Bronchial epithelial cell (primary cell): ENCODE measurements around the gene KLC1. TPM values are rescaled to one million over a fixed set of nuclear protein-coding genes. Genes with fewer than 3 reads are reported as not detected.

Source experiments
- DNase-seq: peaks from one replicate; pipeline ENCODE4 v3.0.0-alpha.2; 2010; ENCODE audit warnings: low read depth
- FAIRE-seq: peaks from 2 replicates; lab custom pipeline; 2011; peaks lifted over from hg19 to GRCh38; lab: Jason Lieb, UNC
- H3K27me3 ChIP-seq: 2 replicates; pipeline ENCODE4 v1.5.1; 2011; ENCODE audit warnings: low read length; ENCODE audit not compliant: control insufficient read depth, insufficient read depth
- H3K36me3 ChIP-seq: 2 replicates; pipeline ENCODE4 v1.5.1; 2011; ENCODE audit warnings: low read length; ENCODE audit not compliant: control insufficient read depth, insufficient read depth
- H3K4me3 ChIP-seq: 2 replicates; pipeline ENCODE4 v1.5.1; 2011; ENCODE audit warnings: mild to moderate bottlenecking, low read depth, low read length, control low read depth
- total RNA-seq: library from RNA; depleted of rRNA; stranded (reverse); fragments of >200 nt; gene quantifications from 2 replicates; pipeline ENCODE4 v1.2.1, GENCODE V29; 2014
- TF ChIP-seq, protein P1 (sequence below): IDR thresholded peaks from 2 replicates; pipeline ENCODE4 v1.5.1; 2011; ENCODE audit warnings: mild to moderate bottlenecking, moderate library complexity, low read length, control low read depth, inconsistent platforms; ENCODE audit not compliant: insufficient read depth, severe bottlenecking

KLC1 gene
- total RNA-seq, 1 donor from 2014 or later = 249 TPM

DNA sequence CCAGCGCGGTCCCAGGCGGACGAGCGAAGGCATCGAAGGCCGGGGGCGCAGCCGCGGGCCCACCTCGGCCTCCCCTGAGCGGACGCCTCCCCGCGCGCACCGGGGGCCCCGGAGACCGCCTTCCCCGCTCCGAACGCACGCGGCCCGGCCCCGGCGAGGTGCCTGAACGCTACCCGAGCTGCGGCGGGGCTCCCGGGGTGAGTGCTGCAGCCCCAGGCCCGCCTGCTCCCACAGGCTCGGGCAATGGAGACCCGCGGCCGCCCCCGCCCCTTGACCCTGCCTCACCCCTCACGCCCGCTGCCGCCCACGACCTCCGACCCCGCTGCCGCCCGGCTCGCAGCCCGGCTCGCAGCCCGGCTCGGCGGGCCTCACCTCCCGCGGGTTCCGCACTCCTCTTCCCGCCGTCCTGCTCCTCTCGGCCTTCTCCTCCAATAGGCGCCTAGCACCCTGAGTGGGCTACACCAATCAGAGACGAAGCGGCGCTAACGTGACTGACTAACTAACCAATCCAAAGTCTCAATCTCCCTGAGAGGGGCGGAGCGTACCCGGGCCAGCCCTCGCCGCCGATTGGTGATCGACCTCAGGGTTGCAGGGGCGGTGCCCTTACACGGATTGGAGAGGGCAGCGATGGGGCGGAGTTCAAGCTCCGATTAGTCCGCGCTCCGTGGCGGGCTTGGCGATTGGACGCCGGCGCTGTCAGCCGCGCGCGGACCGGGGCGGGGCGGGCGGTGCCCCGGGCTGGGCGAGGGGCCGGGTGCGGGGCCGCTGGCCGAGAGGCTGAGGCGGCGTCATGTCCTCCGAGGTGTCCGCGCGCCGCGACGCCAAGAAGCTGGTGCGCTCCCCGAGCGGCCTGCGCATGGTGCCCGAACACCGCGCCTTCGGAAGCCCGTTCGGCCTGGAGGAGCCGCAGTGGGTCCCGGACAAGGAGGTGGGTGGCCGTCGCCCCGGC lies 86.3 kb downstream of the KLC1 start, which contains the start of the genes XRCC3 and ZFYVE21:
Gene XRCC3, minus strand, starts transcription at position 400 of the 949 bp plus-strand sequence. CDS start 4,364 bp downstream, outside the sequence.
Gene ZFYVE21, plus strand, starts transcription at position 759 of the 949 bp plus-strand sequence. Its CDS starts 32 bp downstream, at position 791.
- TF ChIP-seq, protein P1, sequence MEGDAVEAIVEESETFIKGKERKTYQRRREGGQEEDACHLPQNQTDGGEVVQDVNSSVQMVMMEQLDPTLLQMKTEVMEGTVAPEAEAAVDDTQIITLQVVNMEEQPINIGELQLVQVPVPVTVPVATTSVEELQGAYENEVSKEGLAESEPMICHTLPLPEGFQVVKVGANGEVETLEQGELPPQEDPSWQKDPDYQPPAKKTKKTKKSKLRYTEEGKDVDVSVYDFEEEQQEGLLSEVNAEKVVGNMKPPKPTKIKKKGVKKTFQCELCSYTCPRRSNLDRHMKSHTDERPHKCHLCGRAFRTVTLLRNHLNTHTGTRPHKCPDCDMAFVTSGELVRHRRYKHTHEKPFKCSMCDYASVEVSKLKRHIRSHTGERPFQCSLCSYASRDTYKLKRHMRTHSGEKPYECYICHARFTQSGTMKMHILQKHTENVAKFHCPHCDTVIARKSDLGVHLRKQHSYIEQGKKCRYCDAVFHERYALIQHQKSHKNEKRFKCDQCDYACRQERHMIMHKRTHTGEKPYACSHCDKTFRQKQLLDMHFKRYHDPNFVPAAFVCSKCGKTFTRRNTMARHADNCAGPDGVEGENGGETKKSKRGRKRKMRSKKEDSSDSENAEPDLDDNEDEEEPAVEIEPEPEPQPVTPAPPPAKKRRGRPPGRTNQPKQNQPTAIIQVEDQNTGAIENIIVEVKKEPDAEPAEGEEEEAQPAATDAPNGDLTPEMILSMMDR = no peak
- DNase-seq (peak; percentile 95), FAIRE-seq (no peak)
- Histone ChIP-seq H3K4me3 (peak within 1 kb of the TSS; percentile 79), H3K36me3 (peaks cover 10% of the 10 kb centered on the region), H3K27me3 (no peaks in the 10 kb centered on the region)

DNA sequence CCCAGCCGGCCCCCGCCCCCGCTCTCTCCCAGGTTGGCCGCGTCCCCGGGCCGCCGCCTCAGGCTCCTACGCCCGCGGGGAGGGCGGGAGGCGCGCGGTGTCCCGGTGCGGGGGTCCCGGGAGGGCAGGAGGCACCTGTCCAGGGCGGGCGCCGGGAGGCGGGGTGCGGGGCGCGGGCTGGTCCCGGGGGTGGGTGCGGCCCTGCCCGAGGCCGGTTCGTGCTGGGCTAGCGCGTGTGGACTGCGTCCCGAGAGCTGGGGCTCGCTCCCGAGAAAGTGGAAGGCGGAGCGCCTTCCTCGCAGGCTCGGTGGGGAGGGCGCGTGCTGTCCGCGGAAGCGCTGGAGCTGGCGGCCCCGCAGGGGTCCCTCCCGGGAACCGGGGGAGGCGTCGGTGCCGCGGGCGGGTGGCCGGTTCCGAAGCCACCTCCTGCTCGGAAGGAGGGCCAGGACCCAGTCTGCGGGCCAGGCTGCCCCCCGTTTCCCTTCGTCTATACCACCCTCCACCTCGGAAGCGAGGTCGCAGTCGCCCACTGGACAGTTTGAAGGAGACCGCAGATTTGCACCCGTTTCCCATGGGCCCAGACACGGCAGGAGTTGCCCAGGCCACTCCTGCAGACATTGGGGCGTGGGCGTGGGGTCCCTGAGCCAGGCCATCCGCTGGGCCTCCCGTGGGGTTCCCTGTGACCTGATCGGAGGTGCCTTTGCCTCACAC lies 87.2 kb downstream of the KLC1 start:
- no peak for FAIRE-seq
- no peak for DNase-seq
- Histone ChIP-seq H3K4me3 (peak overlapping the region; percentile 79), H3K36me3 (peaks cover 10% of the 10 kb centered on the region), H3K27me3 (no peaks in the 10 kb centered on the region)
- TF ChIP-seq, protein P1 = no peak

DNA sequence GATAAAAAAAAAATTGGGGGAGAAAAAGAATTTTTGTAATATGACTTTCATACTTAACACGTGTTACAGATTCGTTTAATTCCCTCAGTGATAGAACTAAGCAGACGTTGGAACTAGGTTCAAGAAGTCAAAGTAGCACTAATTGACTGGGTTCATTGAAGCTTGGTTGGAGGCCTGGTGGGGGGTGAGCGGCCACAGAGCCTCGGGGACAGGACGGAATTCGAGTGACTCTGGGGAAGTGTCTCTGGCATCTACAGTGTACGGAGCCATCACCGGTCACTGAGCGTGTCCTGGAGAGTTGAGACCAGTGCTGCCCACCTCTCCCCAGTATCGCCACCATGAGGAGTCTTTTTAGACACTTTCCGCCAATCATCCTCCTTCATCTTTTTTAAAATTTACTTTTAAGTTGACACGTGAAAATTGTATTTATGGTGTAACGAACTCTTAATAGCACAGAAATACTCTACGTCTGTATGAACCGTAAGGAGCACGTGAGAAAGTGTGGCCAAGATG lies 87.9 kb downstream of the KLC1 start:
- H3K27me3 ChIP-seq = no peaks in the 10 kb centered on the region
- no peak for FAIRE-seq
- TF ChIP-seq, protein P1 = no peak
- DNase-seq = no peak
- H3K4me3 ChIP-seq = peak overlapping the region; percentile 79
- H3K36me3 ChIP-seq = peaks cover 10% of the 10 kb centered on the region

DNA sequence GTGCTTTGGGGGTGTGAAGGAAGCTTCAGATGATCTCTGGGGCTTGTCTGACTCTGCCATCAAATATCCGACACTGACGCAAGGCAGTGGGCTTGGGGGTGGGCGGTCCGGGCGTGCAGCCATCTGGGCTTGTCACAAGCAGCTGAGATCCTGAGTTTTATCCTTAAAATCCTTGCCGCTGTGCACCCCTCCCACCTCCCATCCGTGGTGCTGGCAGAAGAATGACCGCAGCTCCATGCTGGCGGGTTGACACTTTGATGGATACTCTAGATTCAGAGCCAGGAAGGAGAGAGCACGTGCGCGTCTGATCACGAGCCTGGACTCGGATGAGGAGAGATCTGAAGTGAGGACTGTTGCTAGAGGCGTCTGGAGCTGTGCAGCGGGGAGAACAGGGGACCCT lies 89.6 kb downstream of the KLC1 start:
- Histone ChIP-seq H3K4me3 (no peak overlapping the region), H3K36me3 (peaks cover 9% of the 10 kb centered on the region), H3K27me3 (no peaks in the 10 kb centered on the region)
- FAIRE-seq (no peak), DNase-seq (no peak)
- TF ChIP-seq, protein P1 = no peak

DNA sequence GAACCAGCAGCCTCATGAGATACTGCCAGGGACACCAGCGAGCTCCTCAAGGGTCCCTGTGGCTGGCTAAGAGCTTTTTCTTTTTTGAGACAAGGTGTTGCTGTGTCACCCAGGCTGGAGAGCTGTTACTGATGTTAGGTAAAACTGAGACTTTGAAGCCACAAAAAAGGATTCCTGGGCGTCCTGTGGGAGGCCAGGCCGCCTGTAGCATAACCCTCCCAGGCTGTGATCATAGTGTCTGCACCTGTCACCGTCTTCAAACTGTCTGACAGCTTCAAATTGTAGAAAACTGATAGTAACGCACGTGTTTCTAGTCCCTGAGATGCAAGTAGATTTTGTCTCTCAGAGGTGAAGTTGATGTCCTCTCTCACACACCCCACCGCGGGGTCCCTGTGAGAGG lies 90.7 kb downstream of the KLC1 start:
- TF ChIP-seq, protein P1 = no peak
- Histone ChIP-seq H3K36me3 (peaks cover 12% of the 10 kb centered on the region), H3K4me3 (no peak overlapping the region), H3K27me3 (no peaks in the 10 kb centered on the region)
- DNase-seq = no peak
- no peak for FAIRE-seq
